Measurements from ENCODE around the gene CDKN1C.

Gene CDKN1C

GRCh38 chr11:2904153-2905052, 18.8 kb upstream of the CDKN1C start:
- no peak for DNase-seq

- no peak for DNase-seq
Observed at GRCh38 chr11:2903672-2904011, 18.1 kb upstream of the CDKN1C start.

GRCh38 chr11:2902784-2903671, 17.5 kb upstream of the CDKN1C start:
- no peak for DNase-seq

GRCh38 chr11:2901854-2902783, 16.5 kb upstream of the CDKN1C start:
- peak; percentile 93 to 94 for DNase-seq

- DNase-seq: no peak
Observed at GRCh38 chr11:2901196-2901796, 15.7 kb upstream of the CDKN1C start.

GRCh38 chr11:2899080-2899783, 13.7 kb upstream of the CDKN1C start:
- DNase-seq: peak in 1 of 2 donors; percentile 40

- peak; percentile 57 to 77 for DNase-seq
Observed at GRCh38 chr11:2898366-2899079, 12.9 kb upstream of the CDKN1C start.

GRCh38 chr11:2897048-2897447, 11.5 kb upstream of the CDKN1C start:
- DNase-seq: no peak

GRCh38 chr11:2896047-2896446, 10.5 kb upstream of the CDKN1C start:
- DNase-seq: no peak

GRCh38 chr11:2893935-2894334, 8.4 kb upstream of the CDKN1C start:
- no peak for DNase-seq

GRCh38 chr11:2892967-2893528, 7.5 kb upstream of the CDKN1C start:
- DNase-seq: peak; percentile 47 to 54

GRCh38 chr11:2892215-2892966, 6.8 kb upstream of the CDKN1C start:
- peak; percentile 65 to 67 for DNase-seq

GRCh38 chr11:2891326-2892214, 6.0 kb upstream of the CDKN1C start:
- DNase-seq: no peak

GRCh38 chr11:2890466-2891294, 5.1 kb upstream of the CDKN1C start:
- no peak for DNase-seq

GRCh38 chr11:2889362-2890273, 4.0 kb upstream of the CDKN1C start:
- DNase-seq: no peak

GRCh38 chr11:2888266-2888968, 2.8 kb upstream of the CDKN1C start:
- peak; percentile 82 to 87 for DNase-seq
